RKO (cell line): ENCODE results near the gene ZNFX1.

Source experiments
- DNase-seq: peaks from one replicate; pipeline ENCODE4 v3.0.0-alpha.2; 2016; ENCODE audit warnings: low spot score

ZNFX1 gene

DNA sequence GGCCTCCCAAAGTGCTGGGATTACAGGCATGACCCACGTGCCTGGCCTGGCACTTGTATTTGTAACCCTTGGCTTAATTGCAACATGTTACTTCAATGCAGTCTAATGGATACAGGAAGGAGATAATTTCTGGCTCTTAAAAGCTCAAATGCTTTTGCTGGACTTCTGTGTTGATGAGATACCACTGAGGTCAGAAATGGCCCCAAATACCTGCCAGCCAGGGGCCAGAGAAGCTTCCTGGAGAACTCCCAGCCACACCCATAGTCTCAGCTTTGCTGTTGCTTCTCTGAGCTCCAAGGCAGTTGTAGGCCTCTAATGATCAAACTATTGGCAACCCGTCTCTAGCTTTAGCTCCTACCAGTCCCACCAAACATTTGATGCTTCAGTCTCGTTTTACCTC lies 14.2 kb upstream of the ZNFX1 start:
- DNase-seq: no peak

DNA sequence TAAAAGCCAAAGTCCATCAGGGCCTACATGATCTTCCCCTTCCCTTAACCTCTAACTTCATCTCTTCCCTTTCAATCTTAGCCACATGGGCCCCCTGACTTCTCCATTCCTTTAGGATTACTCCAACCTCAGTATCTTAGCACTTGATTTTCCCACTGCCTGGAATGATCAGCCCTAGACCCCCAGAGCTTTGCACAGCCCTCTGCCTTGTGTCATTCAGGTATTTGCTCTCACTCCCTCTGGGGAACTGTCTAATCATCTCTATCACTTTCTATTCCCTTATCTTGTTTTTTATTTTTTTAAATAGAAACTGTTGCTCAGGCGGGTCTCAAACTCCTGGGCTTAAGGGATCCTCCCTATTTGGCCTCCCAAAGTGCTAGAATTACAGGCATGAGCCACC lies 13.3 kb upstream of the ZNFX1 start:
- no peak for DNase-seq

DNA sequence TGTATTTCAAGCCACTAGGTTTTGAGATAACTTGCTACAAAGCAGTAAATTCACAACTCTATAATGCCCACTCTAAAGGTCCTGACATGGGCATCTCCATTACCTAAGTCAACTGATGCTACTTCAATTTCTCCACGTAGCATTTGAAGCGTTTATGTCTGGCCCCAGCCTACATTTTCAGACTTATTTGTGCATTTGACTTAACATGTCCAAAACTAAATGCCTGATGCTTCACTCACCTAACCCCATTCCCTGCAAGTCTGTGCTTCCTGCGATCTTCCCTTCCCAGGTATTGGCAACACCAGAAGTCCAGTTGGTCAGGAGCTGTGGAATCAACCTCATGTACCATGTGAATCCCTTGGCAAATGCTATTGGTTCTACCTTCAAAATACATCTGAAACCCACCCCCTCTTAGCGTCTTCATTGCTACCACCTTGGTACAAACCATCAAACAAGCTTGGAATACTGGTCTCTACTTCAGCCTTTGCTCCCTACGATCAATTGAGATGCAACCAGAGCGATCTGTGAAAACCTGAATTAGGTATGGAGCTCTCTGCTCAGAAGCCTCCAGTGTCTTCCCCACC lies 12.8 kb upstream of the ZNFX1 start:
- no peak for DNase-seq

DNA sequence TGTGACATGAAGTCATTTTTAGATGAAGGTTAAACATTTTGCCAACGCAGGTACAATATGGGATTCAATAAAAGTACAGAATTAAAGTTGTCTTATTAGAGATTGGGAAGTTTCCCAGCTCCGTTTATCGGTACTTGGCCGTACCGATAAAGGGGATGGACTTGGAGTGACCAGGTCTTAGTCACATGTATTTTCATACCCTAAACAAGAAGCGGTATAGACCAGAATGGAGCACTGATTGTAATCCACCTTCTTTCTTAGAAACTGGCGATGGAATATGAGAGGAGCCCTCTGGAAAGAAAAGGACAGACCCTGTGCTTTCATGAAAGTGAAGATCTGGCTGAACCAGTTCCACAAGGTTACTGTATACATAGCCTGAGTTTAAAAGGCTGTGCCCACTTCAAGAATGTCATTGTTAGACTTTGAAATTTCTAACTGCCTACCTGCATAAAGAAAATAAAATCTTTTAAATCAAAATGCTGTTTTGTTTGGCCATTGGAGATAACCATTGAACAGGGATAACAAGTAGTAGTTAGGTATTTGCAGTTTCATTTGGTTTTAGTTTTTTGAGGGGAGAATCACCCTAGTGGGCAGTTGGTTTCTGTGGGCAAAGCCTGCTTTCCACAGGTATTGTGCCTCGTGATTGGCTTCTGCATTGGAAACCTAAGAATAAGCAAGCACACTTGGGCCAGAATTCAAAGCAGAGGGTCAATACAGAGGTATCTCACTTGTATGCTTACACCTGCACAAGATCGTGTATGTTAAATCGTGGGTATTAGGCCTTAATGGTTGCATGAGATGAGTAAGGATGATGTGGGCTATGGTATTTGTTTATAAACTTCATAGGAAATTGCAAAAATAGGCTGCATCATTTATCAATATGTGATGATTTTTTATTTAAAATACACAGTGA lies 11.2 kb upstream of the ZNFX1 start:
- DNase-seq: no peak

DNA sequence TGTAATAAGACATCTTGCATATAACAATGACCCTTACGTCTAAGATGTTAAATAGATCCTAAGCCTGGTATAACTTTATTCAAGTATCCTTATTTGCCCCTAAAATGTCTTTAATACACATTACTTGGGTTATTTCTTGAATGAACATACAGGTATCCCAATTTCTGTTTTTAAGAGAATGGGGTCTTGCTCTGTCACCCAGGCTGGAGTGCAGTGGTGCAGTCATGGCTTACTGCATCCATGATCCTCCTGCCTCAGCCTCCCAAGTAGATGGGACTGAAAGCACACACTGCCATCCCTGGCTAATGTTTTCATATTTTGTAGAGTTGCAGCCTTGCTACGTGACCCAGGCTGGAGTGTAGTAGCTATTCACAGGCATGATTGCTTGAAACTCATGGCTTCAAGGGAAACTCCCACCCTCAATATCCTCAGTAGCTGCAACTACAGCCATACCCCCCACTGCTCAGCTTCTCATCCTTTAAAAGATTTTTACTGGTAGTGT lies 10.4 kb upstream of the ZNFX1 start:
- no peak for DNase-seq

DNA sequence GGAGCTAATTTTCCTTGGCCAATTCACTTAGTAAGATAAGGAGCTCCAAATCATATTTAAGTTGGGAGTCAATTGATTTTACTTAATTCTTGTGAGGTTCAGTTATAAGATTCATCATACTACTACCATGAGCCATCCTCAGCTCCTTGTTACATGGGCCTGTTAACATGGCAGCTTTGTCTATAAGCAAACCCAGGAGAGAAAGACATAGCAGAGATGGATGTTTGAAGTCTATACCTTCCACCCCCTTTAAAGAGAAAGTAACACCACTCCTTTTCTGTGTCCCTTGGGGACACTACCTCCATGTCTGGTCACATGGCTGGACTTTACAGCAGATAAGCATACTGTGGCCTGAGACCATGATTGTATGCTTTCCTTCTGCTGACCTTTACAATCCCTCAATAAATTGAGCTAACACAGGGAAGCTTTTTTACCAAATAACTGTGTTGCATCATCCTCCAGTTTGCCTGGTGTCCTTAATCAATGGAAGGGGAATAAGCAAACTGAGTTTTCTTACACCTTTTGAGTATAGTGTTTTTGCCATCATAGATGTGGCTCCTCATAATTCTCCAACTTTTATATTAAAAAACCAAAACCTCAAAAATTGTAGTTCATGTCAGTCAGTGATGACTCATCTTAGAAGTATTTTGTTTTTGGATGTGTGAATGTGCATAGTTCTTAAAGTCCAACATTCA lies 9.8 kb upstream of the ZNFX1 start:
- DNase-seq: peak; percentile 75

DNA sequence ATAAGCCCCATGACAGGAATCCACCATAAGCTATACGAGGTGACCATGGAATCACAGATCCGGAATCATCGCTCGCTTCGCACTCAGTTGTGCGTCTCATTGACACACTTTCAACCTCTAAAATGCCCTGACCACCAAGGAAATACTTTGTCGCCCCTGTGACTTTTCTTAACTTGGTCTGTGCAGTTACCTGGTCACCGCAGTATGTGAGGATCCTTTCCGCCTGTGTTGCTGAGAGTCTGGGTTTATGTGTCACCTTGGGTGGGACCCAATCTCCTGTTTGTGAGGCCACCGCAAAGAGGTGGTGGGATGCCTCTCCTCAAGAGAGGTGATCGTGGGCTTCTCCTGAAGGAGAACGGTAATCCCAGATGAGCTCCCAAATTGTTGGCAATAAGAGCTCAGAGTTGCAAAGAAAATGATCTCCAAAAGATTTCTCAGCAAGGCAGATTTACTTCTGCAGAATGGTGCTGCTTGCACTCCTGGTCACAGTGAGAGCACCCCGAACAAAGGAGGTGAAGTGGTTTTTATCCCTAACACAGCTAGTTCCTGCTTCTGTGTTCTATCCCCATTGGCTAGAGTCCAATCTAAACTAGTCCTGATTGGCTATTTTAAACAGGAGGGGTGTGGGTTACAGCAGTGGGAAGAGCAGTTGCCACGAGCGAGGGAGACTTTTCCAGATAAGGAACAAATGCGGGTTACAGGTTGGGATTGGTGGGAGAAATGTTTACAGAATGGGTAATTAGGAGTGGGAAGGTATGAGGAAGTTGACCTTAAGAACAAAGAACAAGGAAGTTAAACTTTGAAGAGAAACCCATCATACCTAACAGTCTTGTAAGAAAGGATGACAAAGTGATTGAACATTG lies 9.1 kb upstream of the ZNFX1 start:
- peak; percentile 63 for DNase-seq

DNA sequence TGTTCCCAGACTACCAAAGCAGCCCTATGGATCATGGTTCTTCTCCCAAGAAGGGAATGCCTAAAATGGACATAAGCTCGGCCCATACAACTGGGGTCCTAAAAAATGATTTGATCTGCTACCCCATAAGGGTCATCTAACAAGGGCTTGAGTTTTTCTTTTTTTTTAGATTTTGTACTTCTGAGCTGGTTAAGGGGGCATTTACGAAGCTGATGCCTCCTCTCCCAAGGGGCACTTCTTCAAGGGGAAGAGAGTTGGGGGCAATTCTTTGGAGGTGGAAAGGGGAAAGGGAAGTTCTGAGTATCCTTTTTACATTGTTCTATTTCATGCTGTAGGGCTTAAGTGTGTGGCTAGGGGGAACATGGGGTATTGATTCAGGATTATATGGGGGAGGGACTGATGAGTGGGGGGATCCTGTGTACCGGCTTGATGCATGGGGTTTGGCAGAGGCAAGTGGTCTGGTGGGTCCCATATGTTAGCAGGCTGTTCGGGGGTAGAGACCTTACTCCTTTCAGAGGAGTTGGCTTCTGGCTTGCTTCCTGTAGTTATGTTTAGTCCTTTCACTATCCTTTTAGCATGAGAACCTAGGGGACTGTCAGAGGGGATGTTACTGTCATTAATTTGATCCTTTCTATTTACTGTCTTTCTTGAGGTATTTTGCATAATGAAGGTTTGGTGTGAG lies 8.1 kb upstream of the ZNFX1 start:
- no peak for DNase-seq

DNA sequence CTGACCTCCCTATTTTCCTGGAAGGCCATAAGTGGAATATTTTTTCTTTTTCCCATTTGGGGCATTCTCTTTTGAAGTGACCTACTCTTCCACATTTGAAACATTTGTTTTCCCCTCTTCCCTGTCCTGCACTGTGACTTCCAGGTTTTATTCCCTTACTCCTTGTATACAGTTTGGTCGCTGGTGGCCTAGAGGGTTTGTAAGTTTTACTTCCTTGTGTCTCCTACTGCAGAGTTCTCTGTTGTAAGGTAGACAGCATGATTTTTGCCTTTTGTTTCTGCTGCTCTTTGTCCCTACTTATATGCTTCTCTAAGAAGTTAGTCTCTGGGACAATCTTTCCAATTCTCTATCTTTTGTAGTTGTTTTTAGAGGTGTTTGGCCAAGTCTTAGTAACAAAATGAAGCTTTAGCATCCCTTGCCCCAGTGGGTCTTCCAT lies 7.4 kb upstream of the ZNFX1 start:
- no peak for DNase-seq

DNA sequence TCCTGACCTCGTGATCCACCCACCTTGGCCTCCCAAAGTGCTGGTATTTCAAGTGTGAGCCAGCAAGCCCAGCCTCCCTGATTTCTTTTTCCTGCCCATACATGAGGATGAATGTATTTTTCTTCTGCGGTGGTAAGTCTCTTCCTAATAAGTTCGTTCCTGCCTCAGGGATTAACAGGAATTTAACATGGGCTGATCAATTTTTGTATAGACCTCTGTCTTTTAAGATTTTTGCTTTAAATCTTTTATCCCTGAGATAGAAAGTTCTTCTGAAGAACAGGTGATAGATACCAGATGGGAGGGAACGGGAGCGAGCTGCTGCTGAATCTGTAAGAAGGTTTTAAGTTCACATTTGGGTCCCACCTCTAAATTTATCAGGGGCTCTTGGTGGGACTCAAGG lies 7.0 kb upstream of the ZNFX1 start:
- no peak for DNase-seq

DNA sequence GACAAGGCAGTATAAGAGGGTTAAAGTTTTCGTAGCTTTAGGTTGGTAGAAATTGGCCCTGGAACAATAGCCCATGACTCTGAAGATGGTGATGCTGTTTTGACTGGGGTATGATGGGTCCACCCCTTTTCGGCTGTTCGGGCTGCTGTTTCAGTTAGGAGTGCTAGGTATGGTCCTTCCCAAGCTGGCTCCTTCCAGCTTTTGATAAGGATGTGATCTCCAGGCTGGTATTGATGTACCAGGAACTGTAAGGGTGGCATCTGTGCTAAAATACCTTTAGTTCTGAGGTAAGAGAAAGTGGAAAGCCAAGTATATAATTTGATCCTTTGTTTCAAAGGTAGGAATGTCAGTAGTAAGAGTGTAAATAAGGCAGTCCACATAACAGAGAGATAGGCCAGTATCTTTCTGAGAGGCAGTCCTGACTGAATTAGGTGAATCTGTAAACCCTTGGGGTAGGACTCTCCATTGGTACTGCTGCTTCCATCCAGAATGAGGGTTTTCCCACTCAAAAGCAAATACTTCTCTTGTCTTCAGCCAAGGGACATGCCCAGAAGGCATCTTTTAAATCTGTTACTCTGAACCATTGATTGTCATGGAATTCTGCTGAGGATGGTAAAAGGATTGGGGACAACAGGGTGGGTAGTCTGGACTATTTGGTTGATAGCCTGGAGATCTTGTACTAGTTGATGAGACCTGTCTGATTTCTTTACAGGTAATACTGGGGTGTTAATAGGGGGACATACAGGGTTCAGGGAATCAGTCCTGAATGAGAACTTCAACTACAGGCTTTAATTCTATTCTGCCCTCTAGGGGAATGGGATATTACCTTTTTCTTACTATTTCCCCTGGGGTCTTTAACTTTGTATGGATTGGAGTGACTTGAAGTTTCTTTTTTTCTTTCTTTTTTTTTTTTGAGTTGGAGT lies 6.1 kb upstream of the ZNFX1 start:
- DNase-seq: peak; percentile 45

DNA sequence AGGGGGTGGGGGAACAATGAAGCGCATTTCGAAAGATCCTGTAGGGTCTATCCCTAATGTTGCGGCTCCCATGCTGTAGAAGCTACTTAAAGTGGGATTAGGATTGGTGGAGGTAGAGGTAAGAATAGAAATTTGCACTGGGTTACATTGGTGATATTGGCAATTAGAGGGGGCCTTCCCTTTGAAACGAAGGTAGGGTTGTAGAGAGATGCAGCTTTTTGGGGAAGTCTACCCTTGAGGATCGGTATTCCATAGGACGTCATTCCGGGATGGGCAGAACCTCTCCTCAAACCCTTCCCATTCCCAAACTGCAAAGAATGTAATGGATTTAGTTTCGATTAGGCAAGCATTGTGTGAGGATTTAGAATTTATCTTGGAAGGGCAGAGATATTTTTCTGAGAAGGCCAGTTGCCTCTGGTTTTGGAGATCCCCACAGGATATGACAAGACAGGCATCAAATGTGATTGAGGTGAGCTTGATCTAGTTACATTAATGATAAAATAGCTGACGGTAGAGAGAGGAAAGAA lies 5.4 kb upstream of the ZNFX1 start:
- no peak for DNase-seq

DNA sequence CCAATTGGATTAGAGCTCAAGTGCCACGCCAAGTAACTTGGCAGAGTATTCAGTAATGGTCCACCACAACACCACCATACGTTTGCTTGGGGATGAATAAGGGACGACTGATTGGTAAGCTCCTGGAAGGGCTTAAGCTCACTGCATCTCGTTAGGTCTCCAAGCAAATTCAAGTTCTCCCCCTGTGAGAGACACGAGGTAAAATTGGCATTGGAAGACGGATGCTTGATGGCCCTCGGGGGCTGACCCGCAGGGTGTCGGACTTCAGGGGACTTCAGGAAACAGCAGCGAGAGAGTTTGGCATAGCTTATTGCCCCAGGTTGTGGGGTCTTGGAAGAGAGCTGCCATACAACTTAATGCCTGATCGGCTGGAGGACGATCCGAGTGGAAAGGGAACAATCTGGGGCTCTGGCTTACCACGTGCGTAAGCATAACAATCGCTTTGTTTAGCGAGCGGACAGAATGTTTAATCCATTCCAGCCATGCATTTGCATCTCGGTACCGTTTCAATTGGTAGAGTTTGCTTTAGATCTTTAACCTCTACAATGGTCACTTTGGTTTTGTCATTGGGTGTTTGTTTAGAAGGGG lies 4.8 kb upstream of the ZNFX1 start:
- DNase-seq: peak; percentile 54

DNA sequence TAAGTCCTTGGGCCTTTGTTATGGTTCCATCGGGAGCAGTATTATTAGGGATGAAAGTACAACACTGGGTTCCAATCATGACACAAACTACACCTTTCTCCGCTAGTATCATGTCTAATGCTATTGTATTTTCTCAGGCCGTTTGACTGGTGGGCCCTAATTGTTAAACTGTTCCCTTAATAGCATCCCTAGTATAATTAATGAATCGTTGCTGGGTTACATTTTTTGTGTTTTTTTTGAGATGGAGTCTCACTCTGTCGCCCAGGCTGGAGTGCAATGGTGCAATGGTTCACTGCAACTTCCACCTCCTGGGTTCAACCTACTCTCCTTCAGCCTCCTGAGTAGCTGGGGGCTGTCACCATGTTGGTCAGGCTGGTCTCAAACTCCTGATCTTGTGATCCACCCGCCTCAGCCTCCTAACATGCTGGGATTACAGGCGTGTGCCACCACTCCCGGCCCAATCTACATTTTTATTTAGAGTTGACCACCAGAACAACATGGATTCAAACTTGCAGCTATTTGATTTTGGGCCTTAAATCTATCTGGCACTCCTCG lies 4.1 kb upstream of the ZNFX1 start:
- no peak for DNase-seq

DNA sequence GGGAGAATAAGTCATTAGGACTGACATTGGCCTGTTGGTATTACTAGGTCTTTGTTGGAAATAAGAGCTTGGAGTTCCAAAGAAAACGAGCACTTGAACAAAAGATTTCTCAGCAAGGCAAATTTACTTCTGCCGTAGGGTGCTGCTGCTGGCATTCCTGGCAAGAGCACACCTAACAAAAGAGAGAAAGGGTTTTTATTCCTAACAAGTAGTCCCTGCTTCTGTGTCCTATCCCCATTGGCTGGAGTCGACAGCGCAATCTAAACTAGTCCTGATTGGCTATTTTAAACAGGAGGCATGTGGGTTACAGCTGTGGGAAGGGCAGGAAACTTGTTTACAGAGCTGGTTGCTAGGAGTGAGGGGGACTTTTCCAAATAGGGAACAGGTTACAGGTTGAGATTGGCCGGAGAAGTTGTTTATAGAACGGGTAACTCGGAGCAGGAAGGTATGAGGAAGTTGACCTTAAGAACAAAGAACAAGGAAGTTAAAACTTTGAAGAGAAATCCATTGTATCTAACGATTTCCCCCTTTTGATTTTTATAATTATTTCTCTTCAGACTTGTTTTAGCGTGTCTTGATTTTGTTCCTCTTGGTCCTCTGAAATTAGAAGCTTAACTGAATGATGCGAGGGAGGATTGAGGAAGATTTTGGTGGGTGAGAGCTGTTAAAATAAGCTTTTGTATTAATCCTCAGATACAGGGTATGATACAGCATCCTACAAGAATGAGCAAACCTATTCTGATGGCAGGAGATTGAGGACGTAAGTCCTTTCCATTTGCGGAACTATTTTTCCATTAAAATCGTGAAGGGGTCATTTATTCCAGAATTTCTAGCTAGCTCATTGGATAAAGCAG lies 3.4 kb upstream of the ZNFX1 start:
- DNase-seq: peak; percentile 93

DNA sequence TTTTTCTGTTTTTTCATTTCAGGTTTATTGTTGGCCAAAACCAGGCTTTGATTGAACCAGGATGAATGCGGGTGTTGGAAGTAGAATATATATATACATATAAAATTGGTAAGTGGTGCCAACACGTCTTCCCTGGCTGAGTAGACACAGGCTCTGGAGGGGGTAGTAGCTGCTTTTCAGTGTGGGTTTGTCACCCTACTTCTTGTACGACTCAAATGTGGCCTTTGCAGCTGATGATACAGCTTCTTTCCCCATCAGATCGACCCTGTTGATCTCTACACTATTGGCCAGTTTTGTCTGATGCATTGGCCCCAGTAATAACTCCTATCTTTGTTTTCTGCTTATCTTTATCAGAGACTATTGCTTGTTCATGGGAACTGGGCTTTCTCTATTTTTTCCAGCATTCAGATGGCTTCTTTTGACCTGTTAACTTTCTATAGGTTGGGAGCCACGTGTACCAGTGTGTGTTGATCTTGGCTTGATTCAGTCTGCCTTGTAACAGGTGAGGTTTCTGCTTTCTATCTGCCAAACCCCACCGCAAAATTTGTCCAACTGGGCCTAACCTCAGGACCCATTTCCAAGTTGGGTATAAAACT lies 2.7 kb upstream of the ZNFX1 start:
- DNase-seq: peak; percentile 46

DNA sequence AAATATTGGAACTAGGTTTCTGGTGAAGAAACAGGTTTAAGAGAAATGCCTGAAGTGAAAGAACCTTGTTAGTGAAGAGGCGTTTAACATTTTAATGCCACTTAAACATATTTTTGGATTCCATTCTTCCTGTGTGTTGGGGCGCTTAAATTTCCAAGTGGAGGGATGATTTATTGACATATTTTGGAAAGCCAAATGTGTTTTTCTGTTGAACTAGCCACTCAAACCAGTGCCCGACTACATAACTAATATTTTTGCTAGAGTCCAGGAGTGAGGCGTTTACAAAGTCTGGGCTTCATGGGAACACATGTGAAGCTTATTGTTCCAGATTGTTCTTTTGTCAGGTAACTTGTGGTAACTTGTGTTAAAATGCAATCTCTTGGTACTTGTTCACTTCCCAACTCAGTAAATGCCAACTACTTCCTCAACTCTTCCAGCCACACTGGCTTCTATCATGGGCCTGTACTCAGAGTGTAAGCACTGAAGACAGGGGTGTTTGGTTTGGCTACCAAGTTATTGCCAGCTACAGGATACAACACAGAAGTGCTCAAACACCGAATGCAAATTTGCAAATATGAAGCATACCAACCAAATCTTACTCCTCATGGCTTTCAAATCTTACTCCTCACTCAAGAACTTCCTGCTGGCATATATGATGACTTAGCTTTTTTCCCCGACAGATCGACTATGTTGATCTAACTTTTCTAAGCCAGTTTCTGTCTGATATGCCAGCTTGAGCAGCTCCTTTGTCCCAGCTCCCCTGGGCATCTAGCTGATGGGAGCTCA lies 2.0 kb upstream of the ZNFX1 start:
- DNase-seq: peak; percentile 75
